SKM-1 treated with dmso at 0.1 percent for 144 hours (cell line): ENCODE measurements around the gene CABP4.

Source experiments
- DNase-seq: peaks from one replicate; lab custom pipeline; 2025; ENCODE audit not compliant: unreplicated experiment; lab: John Stamatoyannopoulos, UW

Gene CABP4

GRCh38 chr11:67435031-67435726, 20.0 kb upstream of the CABP4 start:
- no peak for DNase-seq

- DNase-seq: no peak
Measured at GRCh38 chr11:67435727-67436458, 19.3 kb upstream of the CABP4 start.

GRCh38 chr11:67436459-67437081, 18.6 kb upstream of the CABP4 start:
- no peak for DNase-seq

GRCh38 chr11:67437082-67437808, 17.9 kb upstream of the CABP4 start, which contains the start of gene PTPRCAP:
TSS of gene PTPRCAP (minus strand) at chr11:67437682. CDS start at chr11:67437619, 63 bp downstream.
- no peak for DNase-seq

- DNase-seq: no peak
Measured at GRCh38 chr11:67437809-67438157, 17.4 kb upstream of the CABP4 start.

- no peak for DNase-seq
Measured at GRCh38 chr11:67438158-67438902, 16.8 kb upstream of the CABP4 start.

GRCh38 chr11:67439321-67440228, 15.6 kb upstream of the CABP4 start:
- no peak for DNase-seq

GRCh38 chr11:67440229-67441097, 14.7 kb upstream of the CABP4 start:
- no peak for DNase-seq

GRCh38 chr11:67441098-67441563, 14.0 kb upstream of the CABP4 start:
- no peak for DNase-seq

- DNase-seq: no peak
Measured at GRCh38 chr11:67441731-67442351, 13.3 kb upstream of the CABP4 start.

- no peak for DNase-seq
Measured at GRCh38 chr11:67442504-67443404, 12.4 kb upstream of the CABP4 start.

- DNase-seq: no peak
Measured at GRCh38 chr11:67445515-67445914, 9.6 kb upstream of the CABP4 start.

GRCh38 chr11:67448220-67448609, 6.9 kb upstream of the CABP4 start:
- DNase-seq: no peak

GRCh38 chr11:67449116-67449844, 5.9 kb upstream of the CABP4 start:
- peak; percentile 22 for DNase-seq

GRCh38 chr11:67450796-67451657, 4.1 kb upstream of the CABP4 start:
- no peak for DNase-seq

- DNase-seq: no peak
Measured at GRCh38 chr11:67451658-67451976, 3.5 kb upstream of the CABP4 start.
